B cell (primary cell): Measurements from ENCODE around the gene CCDC74A. TPM values are rescaled to one million over a fixed set of nuclear protein-coding genes. Genes with fewer than 3 reads are reported as not detected.
"Not testable (repeated sequence)": the region's sequence is repeated elsewhere in the genome, so short reads cannot be mapped to it uniquely, and the experiment has no call there.

ENCODE experiments used
- ATAC-seq: fragments of 200-7000 bp; cut with Tn5 transposase; one replicate; pipeline ENCODE4 v1.10.0; 2021; ENCODE audit warnings: low read depth, mild to moderate bottlenecking, moderate number of reproducible peaks, moderate library complexity
- CTCF ChIA-PET: fragments of 350-600 bp; sonication (Branson Sonifier 250); formaldehyde crosslinking; loops from one replicate; lab custom pipeline; 2021; ENCODE audit warnings: antibody characterized with exemption, inconsistent platforms; lab: Charles Lee
- POLR2A ChIA-PET: fragments of 350-600 bp; sonication (Branson Sonifier 250); formaldehyde crosslinking; loops from one replicate; lab custom pipeline; 2021; ENCODE audit warnings: antibody characterized with exemption; lab: Charles Lee
- DNase-seq: peaks from one replicate; pipeline ENCODE4 v3.0.0; 2013
- H2AFZ ChIP-seq: 2 replicates; pipeline ENCODE4 v1.6.1; 2012; ENCODE audit warnings: mild to moderate bottlenecking, low read depth, low read length; ENCODE audit not compliant: insufficient read depth, poor library complexity, severe bottlenecking
- H3K27ac ChIP-seq, 2 donors: 1 replicate in 1 of 2; 2 replicates in 1 of 2; pipeline ENCODE4 v1.5.1; 2012 to 2013; ENCODE audit warnings: low read length in 2 of 2, mild to moderate bottlenecking in 2 of 2, moderate library complexity in 1 of 2
- H3K27me3 ChIP-seq, 4 experiments: fragments of 200-600 bp in 1 of 4; sonication (generic) in 1 of 4; replicated peaks in 1 of 4; 1 replicate in 2 of 4; 2 replicates in 2 of 4; pipeline versions ENCODE4 v1.6.1 to v1.7.0; 2013 to 2016; ENCODE audit warnings: low read length in 3 of 4, mild to moderate bottlenecking in 2 of 4, mixed read lengths in 1 of 4, moderate library complexity in 1 of 4; ENCODE audit not compliant: insufficient read depth in 4 of 4, control insufficient read depth in 3 of 4; ENCODE audit errors: control extremely low read depth in 1 of 4
- H3K36me3 ChIP-seq, 2 experiments: replicated peaks in 1 of 2; 1 replicate in 1 of 2; 2 replicates in 1 of 2; pipeline versions ENCODE4 v1.6.1 to v1.7.1; 2013; ENCODE audit warnings: low read length in 1 of 2; ENCODE audit not compliant: insufficient read depth in 2 of 2, control insufficient read depth in 1 of 2; ENCODE audit errors: control extremely low read depth in 1 of 2, extremely low read depth in 1 of 2
- H3K4me1 ChIP-seq, 2 donors: fragments of 200-600 bp in 1 of 2; sonication (generic) in 1 of 2; 1 replicate in 1 of 2; 2 replicates in 1 of 2; pipeline versions ENCODE4 v1.5.1 to v1.6.1; 2013 to 2017; ENCODE audit warnings: low read length in 2 of 2; ENCODE audit not compliant: control insufficient read depth in 2 of 2, insufficient read depth in 2 of 2
- H3K4me2 ChIP-seq: replicated peaks from 2 replicates; pipeline ENCODE3; 2012; ENCODE audit warnings: mild to moderate bottlenecking, low read depth, low read length; ENCODE audit not compliant: poor library complexity, severe bottlenecking
- H3K4me3 ChIP-seq, 5 experiments: fragments of 200-600 bp in 1 of 5; sonication (generic) in 1 of 5; 1 replicate in 3 of 5; 2 replicates in 2 of 5; pipeline versions ENCODE4 v1.5.1 to v1.7.0; 2011 to 2016; ENCODE audit warnings: low read length in 4 of 5, mild to moderate bottlenecking in 4 of 5, low read depth in 2 of 5, control low read depth in 1 of 5, moderate library complexity in 1 of 5; ENCODE audit not compliant: insufficient read depth in 1 of 5; ENCODE audit errors: control extremely low read depth in 1 of 5, extremely low read depth in 1 of 5
- H3K79me2 ChIP-seq: fragments of 200-600 bp; sonication (generic); one replicate; pipeline ENCODE4 v1.6.0; 2016; ENCODE audit warnings: low read length; ENCODE audit not compliant: control insufficient read depth, insufficient read depth
- H3K9ac ChIP-seq: fragments of 200-600 bp; sonication (generic); 2 replicates; pipeline ENCODE4 v1.6.1; 2017; ENCODE audit warnings: mild to moderate bottlenecking, low read length, moderate library complexity
- H3K9me3 ChIP-seq, 3 donors: one replicate each; pipeline versions ENCODE4 v1.6.1 to v1.7.1; 2013; ENCODE audit warnings: low read length in 2 of 3; ENCODE audit not compliant: control insufficient read depth in 2 of 3, insufficient read depth in 1 of 3; ENCODE audit errors: control extremely low read depth in 1 of 3
- H4K20me1 ChIP-seq: 2 replicates; pipeline ENCODE4 v1.6.0; 2012; ENCODE audit warnings: mild to moderate bottlenecking, low read length; ENCODE audit not compliant: insufficient read depth, control insufficient read depth, poor library complexity, severe bottlenecking
- H3K27ac Mint-ChIP-seq: one replicate; pipeline ENCODE4 v1.8.0; 2021; ENCODE audit warnings: mixed read lengths
- H3K27me3 Mint-ChIP-seq: one replicate; pipeline ENCODE4 v1.8.0; 2021; ENCODE audit warnings: mixed read lengths
- H3K4me1 Mint-ChIP-seq: one replicate; pipeline ENCODE4 v1.8.0; 2021; ENCODE audit warnings: mixed read lengths
- H3K4me3 Mint-ChIP-seq: one replicate; pipeline ENCODE4 v1.8.0; 2021; ENCODE audit warnings: mixed read lengths
- H3K9me3 Mint-ChIP-seq: one replicate; pipeline ENCODE4 v1.8.0; 2022; ENCODE audit warnings: mixed read lengths; ENCODE audit not compliant: insufficient read depth
- WGBS: methylation state at CpG from one replicate; pipeline ENCODE4 v1.1.5; 2013; ENCODE audit warnings: missing lambda C conversion rate; ENCODE audit not compliant: insufficient coverage; 5-methylcytosine and 5-hydroxymethylcytosine counted together
- intact Hi-C: fragments of 100-400 bp; cut with micrococcal nuclease; formaldehyde crosslinking; loops from one replicate; pipeline ENCODE4 v1.10.0; 2022
- polyA plus RNA-seq: library from polyadenylated mRNA; depleted of rRNA; stranded (reverse); fragments of >200 nt; gene quantifications from 2 replicates; pipeline ENCODE4 v1.2.3, GENCODE V29; 2012
- total RNA-seq, 2 donors: library from RNA; stranded (reverse); fragments of 120-200 nt in 1 of 2; gene quantifications; 1 replicate in 1 of 2; 2 replicates in 1 of 2; pipeline versions ENCODE4 v1.2.3 to v1.2.4, GENCODE V29; 2013 to 2022

The CCDC74A gene
- total and polyA plus RNA-seq, 2 donors (not counting 1 experiment from before 2014, with no cell fraction given): 3.1 TPM; not detected in 1

DNA sequence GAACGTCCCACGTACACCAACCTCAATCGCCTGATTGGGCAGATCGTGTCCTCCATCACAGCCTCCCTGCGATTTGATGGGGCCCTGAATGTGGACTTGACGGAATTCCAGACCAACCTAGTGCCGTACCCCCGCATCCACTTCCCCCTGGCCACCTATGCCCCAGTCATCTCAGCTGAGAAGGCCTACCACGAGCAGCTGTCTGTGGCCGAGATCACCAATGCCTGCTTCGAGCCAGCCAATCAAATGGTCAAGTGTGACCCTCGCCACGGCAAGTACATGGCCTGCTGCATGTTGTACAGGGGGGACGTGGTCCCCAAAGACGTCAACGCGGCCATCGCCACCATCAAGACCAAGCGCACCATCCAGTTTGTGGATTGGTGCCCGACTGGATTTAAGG, 47.3 kb upstream of the CCDC74A start:
- H3K79me2 ChIP-seq, ATAC-seq, POLR2A ChIA-PET, H3K4me1 ChIP-seq, H3K4me2 ChIP-seq, H3K9me3 ChIP-seq, DNase-seq, CTCF ChIA-PET, H3K9me3 Mint-ChIP-seq, H3K27me3 Mint-ChIP-seq, H3K9ac ChIP-seq, H3K4me3 ChIP-seq, H3K27me3 ChIP-seq, H4K20me1 ChIP-seq, H3K4me1 Mint-ChIP-seq, H3K4me3 Mint-ChIP-seq, H2AFZ ChIP-seq, intact Hi-C loops, H3K36me3 ChIP-seq, H3K27ac Mint-ChIP-seq, H3K27ac ChIP-seq: not testable (repeated sequence)
- WGBS: 100% methylated on average over 11 of the region's 20 CpGs

DNA sequence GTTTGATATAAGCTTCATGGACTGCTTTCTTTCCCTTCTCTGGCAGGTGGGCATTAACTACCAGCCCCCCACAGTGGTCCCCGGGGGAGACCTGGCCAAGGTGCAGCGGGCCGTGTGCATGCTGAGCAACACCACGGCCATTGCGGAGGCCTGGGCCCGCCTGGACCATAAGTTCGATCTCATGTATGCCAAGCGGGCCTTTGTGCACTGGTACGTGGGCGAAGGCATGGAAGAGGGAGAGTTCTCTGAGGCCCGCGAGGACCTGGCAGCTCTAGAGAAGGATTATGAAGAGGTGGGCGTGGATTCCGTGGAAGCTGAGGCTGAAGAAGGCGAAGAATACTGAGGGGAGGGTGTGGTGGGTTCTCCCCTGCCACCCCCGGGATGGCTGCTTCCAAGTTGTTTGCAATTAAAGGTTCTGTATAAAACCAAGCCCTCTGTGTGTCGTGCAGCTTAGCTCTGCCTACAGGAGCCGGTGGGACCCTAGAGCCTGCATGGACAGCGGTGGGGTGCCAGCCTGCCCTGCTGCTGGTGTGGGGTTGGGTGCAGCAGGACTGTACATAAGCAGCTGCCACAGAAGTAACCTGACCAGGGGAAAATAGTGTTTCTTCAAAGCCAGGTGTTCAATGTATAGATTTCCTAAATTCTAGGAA, 45.1 kb upstream of the CCDC74A start:
- intact Hi-C loops, POLR2A ChIA-PET, H3K4me2 ChIP-seq, H3K27ac Mint-ChIP-seq, CTCF ChIA-PET, H3K4me3 Mint-ChIP-seq, H3K9me3 Mint-ChIP-seq, H4K20me1 ChIP-seq, ATAC-seq, H3K27me3 Mint-ChIP-seq, H3K27me3 ChIP-seq, H3K79me2 ChIP-seq, H3K4me3 ChIP-seq, H3K27ac ChIP-seq, H3K36me3 ChIP-seq, H2AFZ ChIP-seq, H3K9ac ChIP-seq, DNase-seq, H3K9me3 ChIP-seq, H3K4me1 Mint-ChIP-seq, H3K4me1 ChIP-seq: not testable (repeated sequence)
- 94% methylated on average over 15 of the region's 19 CpGs for WGBS

DNA sequence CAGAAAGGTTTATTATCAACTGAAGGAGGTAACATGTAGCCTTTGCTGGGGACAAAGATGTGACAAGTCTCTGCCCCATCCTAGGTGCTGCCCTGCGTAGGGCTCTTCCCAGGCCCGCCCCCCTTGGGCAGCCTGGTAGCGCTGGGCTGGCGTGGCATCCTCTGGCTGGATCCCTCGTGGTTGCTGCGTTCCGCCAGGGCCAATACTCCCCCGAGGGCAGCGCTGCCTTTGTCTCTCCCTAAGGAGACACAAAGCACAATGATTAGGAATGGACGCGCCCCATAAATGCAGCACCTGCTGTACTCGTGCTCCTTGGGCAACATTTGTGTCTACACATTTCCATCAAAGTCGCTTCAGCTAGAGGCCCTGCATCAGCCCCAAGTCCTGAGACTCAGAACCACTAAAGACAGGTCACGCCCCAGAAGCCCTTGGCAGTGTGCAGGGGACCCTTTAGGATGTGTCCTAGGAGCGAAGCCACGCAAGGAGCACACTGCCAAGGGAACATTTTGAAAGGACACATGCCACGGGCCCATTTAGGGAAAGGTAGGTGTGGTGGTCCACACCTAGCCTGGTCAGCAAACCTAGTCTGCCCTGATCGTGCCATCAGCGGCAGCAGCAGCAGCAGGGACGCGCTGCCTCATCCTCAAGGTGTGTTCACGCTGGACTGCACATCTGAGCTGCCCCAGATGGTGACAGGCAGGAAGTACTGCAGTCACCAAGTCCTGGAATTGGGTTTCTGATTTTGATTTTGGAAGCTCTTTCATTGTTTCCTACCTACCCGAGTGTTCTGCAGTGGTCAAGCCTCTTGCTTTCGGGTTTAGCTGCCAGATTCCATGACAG, 43.5 kb upstream of the CCDC74A start:
- H3K9me3 Mint-ChIP-seq, H3K27me3 ChIP-seq, H3K4me3 ChIP-seq, intact Hi-C loops, POLR2A ChIA-PET, H3K9ac ChIP-seq, H3K9me3 ChIP-seq, H3K4me1 Mint-ChIP-seq, H3K27ac ChIP-seq, H2AFZ ChIP-seq, H4K20me1 ChIP-seq, H3K4me1 ChIP-seq, H3K4me3 Mint-ChIP-seq, H3K4me2 ChIP-seq, H3K27me3 Mint-ChIP-seq, H3K36me3 ChIP-seq, ATAC-seq, H3K79me2 ChIP-seq, H3K27ac Mint-ChIP-seq, DNase-seq: not testable (repeated sequence)
- CTCF ChIA-PET: interaction anchor here (0.7 kb wide), 1 partner anchor 190 kb away, joined by 3 read pairs; no protein-coding TSS in a partner anchor
- 97% methylated on average over 13 of the region's 24 CpGs for WGBS
